Endothelial cell of umbilical vein (primary cell): ENCODE measurements around the gene TSGA10IP.

Experiments used
- CTCF ChIP-seq, 2 donors: IDR thresholded peaks; 1 replicate in 1 of 2; 2 replicates in 1 of 2; pipeline ENCODE4 v1.5.1; 2011; ENCODE audit warnings: low read length in 2 of 2, mild to moderate bottlenecking in 2 of 2, moderate library complexity in 2 of 2, control low read depth in 1 of 2, inconsistent platforms in 1 of 2, low read depth in 1 of 2; ENCODE audit not compliant: insufficient read depth in 1 of 2; ENCODE audit errors: extremely low read depth in 1 of 2
- FOS ChIP-seq: IDR thresholded peaks from 2 replicates; pipeline ENCODE4 v1.6.1; 2011; ENCODE audit warnings: mild to moderate bottlenecking, low read length, moderate library complexity, borderline replicate concordance; ENCODE audit not compliant: insufficient read depth
- MYC ChIP-seq: IDR thresholded peaks from one replicate; pipeline ENCODE4 v1.6.1; 2011; ENCODE audit warnings: mild to moderate bottlenecking, low read depth, low read length
- POLR2A ChIP-seq: IDR thresholded peaks from 2 replicates; pipeline ENCODE4 v1.6.1; 2012; ENCODE audit warnings: low read depth, mild to moderate bottlenecking, control low read depth, low read length

- TF ChIP-seq FOS (no peak), MYC (no peak), POLR2A (no peak), CTCF (IDR thresholded peaks at IDR 0.05; ENCODE audit: extremely low read depth in 1 of 2, insufficient read depth in 1 of 2, low read depth in 1 of 2, low read length in 2 of 2) (no peak)
Measured at GRCh38 chr11:65979261-65979759, 34.0 kb downstream of the TSGA10IP start.
